NCI-H82 treated with DMSO at 0.1 percent for 48 hours (cell line): Measurements from ENCODE around the gene AP1G2.

ENCODE experiments used
- DNase-seq: peaks from one replicate; lab custom pipeline; 2025; ENCODE audit not compliant: unreplicated experiment; lab: John Stamatoyannopoulos, UW

Gene AP1G2

GRCh38 chr14:23559010-23559925, 8.3 kb downstream of the AP1G2 start:
- peak; percentile 33 for DNase-seq

GRCh38 chr14:23558346-23559009, 9.1 kb downstream of the AP1G2 start:
- DNase-seq, result no peak

GRCh38 chr14:23557946-23558345, 9.6 kb downstream of the AP1G2 start:
- DNase-seq, result no peak

- DNase-seq, result no peak
These were observed 10.1 kb downstream of the AP1G2 start for GRCh38 chr14:23557521-23557920.

GRCh38 chr14:23556700-23557440, 10.7 kb downstream of the AP1G2 start:
- no peak for DNase-seq

GRCh38 chr14:23555882-23556699, 11.5 kb downstream of the AP1G2 start, which contains the start of gene THTPA:
Gene THTPA, plus strand, starts transcription at chr14:23556271. Its CDS starts 487 bp downstream, at chr14:23556758.
- peak; percentile 61 for DNase-seq

GRCh38 chr14:23555533-23555881, 12.1 kb downstream of the AP1G2 start:
- no peak for DNase-seq

GRCh38 chr14:23551266-23552028, 16.1 kb downstream of the AP1G2 start, which contains the start of gene ZFHX2:
Gene ZFHX2, minus strand, starts transcription at chr14:23551765. Its CDS starts 16,440 bp downstream, at chr14:23535325.
- peak; percentile 59 for DNase-seq

- no peak for DNase-seq
These were observed 16.8 kb downstream of the AP1G2 start for GRCh38 chr14:23550812-23551265.

GRCh38 chr14:23550131-23550811, 17.3 kb downstream of the AP1G2 start:
- no peak for DNase-seq

- no peak for DNase-seq
These were observed 19.0 kb downstream of the AP1G2 start for GRCh38 chr14:23548351-23549318.

GRCh38 chr14:23547924-23548323, 19.7 kb downstream of the AP1G2 start:
- DNase-seq, result no peak

- no peak for DNase-seq
These were observed 21.0 kb downstream of the AP1G2 start for GRCh38 chr14:23546450-23547035.

GRCh38 chr14:23545740-23546365, 21.7 kb downstream of the AP1G2 start:
- DNase-seq, result no peak

- peak; percentile 84 for DNase-seq
These were observed 22.8 kb downstream of the AP1G2 start for GRCh38 chr14:23544511-23545447.

GRCh38 chr14:23543403-23543802, 24.2 kb downstream of the AP1G2 start:
- no peak for DNase-seq
